GM12878 (cell line): ENCODE measurements around the gene RANBP17.

ENCODE experiments used
- BCLAF1 ChIP-seq: fragments of 450-650 bp; IDR thresholded peaks from 2 replicates; pipeline ENCODE4 v1.6.1; 2017; ENCODE audit warnings: antibody characterized with exemption, mild to moderate bottlenecking, moderate library complexity
- CBX5 ChIP-seq: sonication (generic); IDR thresholded peaks from 2 replicates; pipeline ENCODE4 v1.6.1; 2016; ENCODE audit warnings: low read depth, moderate library complexity, mild to moderate bottlenecking, inconsistent platforms
- CTCF ChIP-seq, 3 experiments: IDR thresholded peaks in 2 of 3; conservative IDR thresholded peaks in 1 of 3; 2 replicates each; pipeline ENCODE4 v1.5.1; 2011; ENCODE audit warnings: low read depth in 3 of 3, low read length in 3 of 3, mild to moderate bottlenecking in 3 of 3, control low read depth in 2 of 3, moderate library complexity in 2 of 3, inconsistent platforms in 1 of 3, mixed read lengths in 1 of 3; ENCODE audit not compliant: control insufficient read depth in 2 of 3, insufficient read depth in 1 of 3; ENCODE audit errors: extremely low read depth in 1 of 3
- POLR2AphosphoS5 ChIP-seq: IDR thresholded peaks from 2 replicates; pipeline ENCODE4 v1.6.1; 2011; ENCODE audit warnings: mild to moderate bottlenecking, low read length, inconsistent platforms

GRCh38 chr5:171121638-171122037 is 259.8 kb downstream of the RANBP17 start:
- TF ChIP-seq POLR2AphosphoS5 (no peak), CTCF (IDR thresholded peaks at IDR 0.05 in 2 of 3, conservative IDR thresholded peaks at IDR 0.05 in 1 of 3; ENCODE audit: control insufficient read depth in 2 of 3, extremely low read depth in 1 of 3, insufficient read depth in 1 of 3, low read depth in 3 of 3, low read length in 3 of 3) (no peak), CBX5 (no peak), BCLAF1 (no peak)
